ENCODE results near the gene ESYT2.
"Not testable (repeated sequence)": the region's sequence is repeated elsewhere in the genome, so short reads cannot be mapped to it uniquely, and the experiment has no call there.

The ESYT2 gene

GRCh38 chr7:158829342-158830210, at the start of gene ESYT2:
ESYT2 (minus strand) TSS chr7:158829509; CDS start chr7:158829418, 91 bp downstream.
- Histone ChIP-seq H3K4me1 (ENCODE audit: control insufficient read depth, insufficient read depth, low read length) (no peaks in the 10 kb centered on the region), H3K27me3 (ENCODE audit: control insufficient read depth, insufficient read depth, low read length) (no peaks in the 10 kb centered on the region)
- no CpG with 5 or more reads among the region's 120 CpGs for WGBS (ENCODE audit: insufficient coverage, insufficient read length)

GRCh38 chr7:158878151-158879079, 49.1 kb upstream of the ESYT2 start:
- not testable (repeated sequence) for H3K27ac ChIP-seq (ENCODE audit: low read length); H3K4me1 ChIP-seq (ENCODE audit: control insufficient read depth, insufficient read depth, low read length); H3K36me3 ChIP-seq (ENCODE audit: control insufficient read depth, insufficient read depth, low read length); H3K27me3 ChIP-seq (ENCODE audit: control insufficient read depth, insufficient read depth, low read length); H3K4me3 ChIP-seq (ENCODE audit: low read length); DNase-seq (ENCODE audit: low read depth, low spot score); H3K9me3 ChIP-seq (ENCODE audit: control insufficient read depth, insufficient read depth, low read length)
- WGBS (ENCODE audit: insufficient coverage, insufficient read length), result no CpG with 5 or more reads among the region's 41 CpGs

More at GRCh38 chr7:158829342-158830210, at the start of gene ESYT2:
- no peaks in the 10 kb centered on the region; the same call in 1 of the 2 replicates for H3K36me3 ChIP-seq (ENCODE audit: control insufficient read depth, insufficient read depth, low read length)
- H3K27ac ChIP-seq (ENCODE audit: low read length), result no peak within 1 kb of the TSS
- peak; percentile 72 for DNase-seq (ENCODE audit: low read depth, low spot score)
- H3K4me3 ChIP-seq (ENCODE audit: low read length), result peak within 1 kb of the TSS; percentile 94
- no peaks in the 10 kb centered on the region for H3K9me3 ChIP-seq (ENCODE audit: control insufficient read depth, insufficient read depth, low read length)

GRCh38 chr7:158876984-158877383, 47.7 kb upstream of the ESYT2 start:
- no peak overlapping the region for H3K4me3 ChIP-seq (ENCODE audit: low read length)
- H3K4me1 ChIP-seq (ENCODE audit: control insufficient read depth, insufficient read depth, low read length), result no peaks in the 10 kb centered on the region
- H3K27me3 ChIP-seq (ENCODE audit: control insufficient read depth, insufficient read depth, low read length), result no peaks in the 10 kb centered on the region
- no peak for DNase-seq (ENCODE audit: low read depth, low spot score)
- H3K36me3 ChIP-seq (ENCODE audit: control insufficient read depth, insufficient read depth, low read length), result peaks cover 7% of the 10 kb centered on the region
- WGBS (ENCODE audit: insufficient coverage, insufficient read length), result no CpG with 5 or more reads among the region's 23 CpGs
- H3K27ac ChIP-seq (ENCODE audit: low read length), result no peak overlapping the region
- H3K9me3 ChIP-seq (ENCODE audit: control insufficient read depth, insufficient read depth, low read length), result no peaks in the 10 kb centered on the region

GRCh38 chr7:158869876-158870275, 40.6 kb upstream of the ESYT2 start:
- no peaks in the 10 kb centered on the region for H3K36me3 ChIP-seq (ENCODE audit: control insufficient read depth, insufficient read depth, low read length)
- WGBS (ENCODE audit: insufficient coverage, insufficient read length), result no CpG with 5 or more reads among the region's 9 CpGs
- peaks cover 1% of the 10 kb centered on the region; the same call in 1 of the 2 replicates for H3K4me1 ChIP-seq (ENCODE audit: control insufficient read depth, insufficient read depth, low read length)
- no peak overlapping the region for H3K27ac ChIP-seq (ENCODE audit: low read length)
- no peak for DNase-seq (ENCODE audit: low read depth, low spot score)
- no peaks in the 10 kb centered on the region for H3K27me3 ChIP-seq (ENCODE audit: control insufficient read depth, insufficient read depth, low read length)
- H3K4me3 ChIP-seq (ENCODE audit: low read length), result no peak overlapping the region
- H3K9me3 ChIP-seq (ENCODE audit: control insufficient read depth, insufficient read depth, low read length), result no peaks in the 10 kb centered on the region

GRCh38 chr7:158868764-158869410, 39.6 kb upstream of the ESYT2 start:
- H3K27ac ChIP-seq (ENCODE audit: low read length), result no peak overlapping the region
- no CpG with 5 or more reads among the region's 7 CpGs for WGBS (ENCODE audit: insufficient coverage, insufficient read length)

GRCh38 chr7:158867214-158867984, 38.1 kb upstream of the ESYT2 start:
- no peak overlapping the region for H3K27ac ChIP-seq (ENCODE audit: low read length)
- H3K4me3 ChIP-seq (ENCODE audit: low read length), result no peak overlapping the region
- WGBS (ENCODE audit: insufficient coverage, insufficient read length), result 100% methylated on average over 2 of the region's 30 CpGs
- no peaks in the 10 kb centered on the region for H3K9me3 ChIP-seq (ENCODE audit: control insufficient read depth, insufficient read depth, low read length)
- no peaks in the 10 kb centered on the region for H3K27me3 ChIP-seq (ENCODE audit: control insufficient read depth, insufficient read depth, low read length)
- DNase-seq (ENCODE audit: low read depth, low spot score), result no peak
- H3K36me3 ChIP-seq (ENCODE audit: control insufficient read depth, insufficient read depth, low read length), result no peaks in the 10 kb centered on the region
- H3K4me1 ChIP-seq (ENCODE audit: control insufficient read depth, insufficient read depth, low read length), result peaks cover 3% of the 10 kb centered on the region; the same call in 1 of the 2 replicates

More at GRCh38 chr7:158868764-158869410, 39.6 kb upstream of the ESYT2 start:
- Histone ChIP-seq H3K9me3 (ENCODE audit: control insufficient read depth, insufficient read depth, low read length) (no peaks in the 10 kb centered on the region), H3K4me1 (ENCODE audit: control insufficient read depth, insufficient read depth, low read length) (peaks cover 3% of the 10 kb centered on the region; the same call in 1 of the 2 replicates), H3K4me3 (ENCODE audit: low read length) (no peak overlapping the region), H3K36me3 (ENCODE audit: control insufficient read depth, insufficient read depth, low read length) (no peaks in the 10 kb centered on the region), H3K27me3 (ENCODE audit: control insufficient read depth, insufficient read depth, low read length) (no peaks in the 10 kb centered on the region)
- no peak for DNase-seq (ENCODE audit: low read depth, low spot score)

- Histone ChIP-seq H3K4me1 (ENCODE audit: control insufficient read depth, insufficient read depth, low read length) (peaks cover 6% of the 10 kb centered on the region), H3K36me3 (ENCODE audit: control insufficient read depth, insufficient read depth, low read length) (no peaks in the 10 kb centered on the region), H3K27ac (ENCODE audit: low read length) (no peak overlapping the region), H3K9me3 (ENCODE audit: control insufficient read depth, insufficient read depth, low read length) (no peaks in the 10 kb centered on the region), H3K27me3 (ENCODE audit: control insufficient read depth, insufficient read depth, low read length) (no peaks in the 10 kb centered on the region), H3K4me3 (ENCODE audit: low read length) (no peak overlapping the region)
- WGBS (ENCODE audit: insufficient coverage, insufficient read length), result no CpG with 5 or more reads among the region's 4 CpGs
- no peak for DNase-seq (ENCODE audit: low read depth, low spot score)
Observed at GRCh38 chr7:158865977-158866376, 36.7 kb upstream of the ESYT2 start.

GRCh38 chr7:158865462-158865922, 36.2 kb upstream of the ESYT2 start:
- Histone ChIP-seq H3K4me3 (ENCODE audit: low read length) (no peak overlapping the region), H3K27me3 (ENCODE audit: control insufficient read depth, insufficient read depth, low read length) (no peaks in the 10 kb centered on the region), H3K36me3 (ENCODE audit: control insufficient read depth, insufficient read depth, low read length) (no peaks in the 10 kb centered on the region), H3K27ac (ENCODE audit: low read length) (no peak overlapping the region), H3K9me3 (ENCODE audit: control insufficient read depth, insufficient read depth, low read length) (no peaks in the 10 kb centered on the region), H3K4me1 (ENCODE audit: control insufficient read depth, insufficient read depth, low read length) (peaks cover 6% of the 10 kb centered on the region)
- no peak for DNase-seq (ENCODE audit: low read depth, low spot score)
- no CpG with 5 or more reads among the region's 7 CpGs for WGBS (ENCODE audit: insufficient coverage, insufficient read length)

- no CpG with 5 or more reads among the region's 7 CpGs for WGBS (ENCODE audit: insufficient coverage, insufficient read length)
- Histone ChIP-seq H3K27ac (ENCODE audit: low read length) (no peak overlapping the region), H3K9me3 (ENCODE audit: control insufficient read depth, insufficient read depth, low read length) (no peaks in the 10 kb centered on the region), H3K4me1 (ENCODE audit: control insufficient read depth, insufficient read depth, low read length) (peaks cover 6% of the 10 kb centered on the region), H3K36me3 (ENCODE audit: control insufficient read depth, insufficient read depth, low read length) (no peaks in the 10 kb centered on the region), H3K27me3 (ENCODE audit: control insufficient read depth, insufficient read depth, low read length) (no peaks in the 10 kb centered on the region), H3K4me3 (ENCODE audit: low read length) (no peak overlapping the region)
- DNase-seq (ENCODE audit: low read depth, low spot score), result no peak
Observed at GRCh38 chr7:158864833-158865232, 35.5 kb upstream of the ESYT2 start.

All from iPS DF 6.9 (cell line).